Measurements from ENCODE around the gene NUTM2F.
"Not testable (repeated sequence)": the region's sequence is repeated elsewhere in the genome, so short reads cannot be mapped to it uniquely, and the experiment has no call there.

The NUTM2F gene

DNA sequence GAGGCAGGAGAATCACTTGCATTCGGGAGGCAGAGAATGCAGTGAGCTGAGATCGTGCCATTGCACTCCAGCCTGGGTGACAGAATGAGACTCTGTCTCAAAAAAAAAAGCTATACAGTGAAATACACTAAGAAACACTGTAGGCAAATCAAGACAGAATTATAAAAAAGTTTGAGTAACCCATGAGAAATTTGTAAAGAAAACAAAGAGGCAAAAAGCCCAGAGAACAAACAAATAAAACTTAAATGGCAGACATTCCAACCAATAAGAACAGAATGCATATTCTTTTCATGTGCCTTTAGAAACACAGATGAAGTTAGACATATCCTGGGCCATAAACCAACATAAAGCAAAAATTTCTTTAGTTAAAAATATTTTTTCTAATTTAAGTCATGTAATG lies 38.8 kb downstream of the NUTM2F start:
- TF ChIP-seq ZNF384 (IDR thresholded peaks at IDR 0.05), result no peak
- TF ChIP-seq FOXM1 (IDR thresholded peaks at IDR 0.05; ENCODE audit: borderline replicate concordance), result no peak
- TF ChIP-seq TARDBP (IDR thresholded peaks at IDR 0.05), result no peak
- TF ChIP-seq BHLHE40 (IDR thresholded peaks at IDR 0.05; ENCODE audit: borderline replicate concordance), result no peak
- no peak for TF ChIP-seq LEF1 (IDR thresholded peaks at IDR 0.05; ENCODE audit: borderline replicate concordance)
- no peak for TF ChIP-seq ARNT (IDR thresholded peaks at IDR 0.05)
- no peak for TF ChIP-seq ELF4 (IDR thresholded peaks at IDR 0.05)
- no peak for TF ChIP-seq FOXA1 (IDR thresholded peaks at IDR 0.05)
- no peak for TF ChIP-seq HDGF (IDR thresholded peaks at IDR 0.05; ENCODE audit: borderline replicate concordance)
- TF ChIP-seq SUZ12 (IDR thresholded peaks at IDR 0.05), result no peak
- no peak for TF ChIP-seq SP1 (IDR thresholded peaks at IDR 0.05)
- ChIA-PET CTCF (no interaction called here), POLR2A (no interaction called here)
- no peak for DNase-seq (ENCODE audit: extremely low spot score)

DNA sequence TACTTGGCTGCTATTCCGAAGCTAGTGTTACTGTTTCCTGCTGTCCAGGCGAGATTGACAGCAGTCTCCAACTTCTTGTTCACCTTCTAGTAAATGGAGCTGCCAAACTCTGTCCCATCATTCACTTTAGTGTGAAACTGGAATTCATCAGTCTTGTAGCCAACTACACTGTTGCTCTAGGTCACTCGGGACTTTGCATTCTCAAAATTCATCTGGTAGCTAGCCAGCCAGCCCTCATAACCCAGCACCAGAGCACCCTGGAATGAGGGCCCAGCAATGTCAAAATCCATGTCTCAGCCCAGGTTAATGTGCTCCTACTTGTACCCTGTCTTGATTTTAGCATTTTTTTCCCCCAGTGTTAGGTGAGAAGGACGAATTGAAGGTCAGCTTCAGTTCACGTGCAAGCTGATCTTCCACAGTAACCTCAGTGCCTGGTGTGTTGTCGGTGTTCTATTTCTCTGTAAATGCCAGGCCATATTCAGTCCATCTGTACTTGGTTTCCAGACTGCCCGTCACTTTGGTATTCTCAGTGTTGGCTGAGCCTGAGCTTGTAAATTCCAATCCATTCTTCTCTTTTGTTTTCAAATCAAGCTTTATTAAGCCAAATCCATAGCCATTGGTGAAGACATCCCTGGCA lies 40.4 kb downstream of the NUTM2F start:
- CTCF ChIA-PET, result no interaction called here
- POLR2A ChIA-PET, result no interaction called here
- DNase-seq (ENCODE audit: extremely low spot score), result no peak
- TF ChIP-seq ARNT (IDR thresholded peaks at IDR 0.05) (no peak), ZNF384 (IDR thresholded peaks at IDR 0.05) (no peak), FOXK2 (IDR thresholded peaks at IDR 0.05) (no peak), TARDBP (IDR thresholded peaks at IDR 0.05) (no peak), NFRKB (IDR thresholded peaks at IDR 0.05) (no peak), SP1 (IDR thresholded peaks at IDR 0.05) (no peak), FOXA1 (IDR thresholded peaks at IDR 0.05) (no peak), ELF4 (IDR thresholded peaks at IDR 0.05) (no peak), LEF1 (IDR thresholded peaks at IDR 0.05; ENCODE audit: borderline replicate concordance) (no peak), FOXM1 (IDR thresholded peaks at IDR 0.05; ENCODE audit: borderline replicate concordance) (no peak), L3MBTL2 (conservative IDR thresholded peaks at IDR 0.05) (no peak), BHLHE40 (IDR thresholded peaks at IDR 0.05; ENCODE audit: borderline replicate concordance) (no peak), HDGF (IDR thresholded peaks at IDR 0.05; ENCODE audit: borderline replicate concordance) (no peak), SUZ12 (IDR thresholded peaks at IDR 0.05) (no peak)
- TF ChIP-seq, protein P1, sequence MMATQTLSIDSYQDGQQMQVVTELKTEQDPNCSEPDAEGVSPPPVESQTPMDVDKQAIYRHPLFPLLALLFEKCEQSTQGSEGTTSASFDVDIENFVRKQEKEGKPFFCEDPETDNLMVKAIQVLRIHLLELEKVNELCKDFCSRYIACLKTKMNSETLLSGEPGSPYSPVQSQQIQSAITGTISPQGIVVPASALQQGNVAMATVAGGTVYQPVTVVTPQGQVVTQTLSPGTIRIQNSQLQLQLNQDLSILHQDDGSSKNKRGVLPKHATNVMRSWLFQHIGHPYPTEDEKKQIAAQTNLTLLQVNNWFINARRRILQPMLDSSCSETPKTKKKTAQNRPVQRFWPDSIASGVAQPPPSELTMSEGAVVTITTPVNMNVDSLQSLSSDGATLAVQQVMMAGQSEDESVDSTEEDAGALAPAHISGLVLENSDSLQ (IDR thresholded peaks at IDR 0.05), result no peak

DNA sequence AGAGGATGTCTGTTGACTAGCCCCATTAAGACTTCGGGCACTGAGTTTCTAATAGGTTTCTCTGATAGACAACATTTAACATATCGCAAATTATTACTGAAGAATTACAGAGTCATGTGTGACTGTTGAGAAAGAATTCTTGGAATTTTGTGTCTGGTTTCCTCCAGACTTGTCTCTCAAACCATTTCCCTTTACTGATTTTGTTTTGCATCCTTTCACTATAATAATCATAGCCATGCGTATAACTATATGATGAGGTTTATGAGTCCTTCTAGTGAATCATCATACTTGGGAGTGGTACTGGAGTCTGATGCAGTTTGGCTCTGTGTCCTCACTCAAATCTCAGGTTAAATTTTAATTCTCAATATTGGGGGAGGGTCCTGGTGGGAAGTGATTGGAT lies 42.3 kb downstream of the NUTM2F start:
- CTCF ChIA-PET, result no interaction called here

DNA sequence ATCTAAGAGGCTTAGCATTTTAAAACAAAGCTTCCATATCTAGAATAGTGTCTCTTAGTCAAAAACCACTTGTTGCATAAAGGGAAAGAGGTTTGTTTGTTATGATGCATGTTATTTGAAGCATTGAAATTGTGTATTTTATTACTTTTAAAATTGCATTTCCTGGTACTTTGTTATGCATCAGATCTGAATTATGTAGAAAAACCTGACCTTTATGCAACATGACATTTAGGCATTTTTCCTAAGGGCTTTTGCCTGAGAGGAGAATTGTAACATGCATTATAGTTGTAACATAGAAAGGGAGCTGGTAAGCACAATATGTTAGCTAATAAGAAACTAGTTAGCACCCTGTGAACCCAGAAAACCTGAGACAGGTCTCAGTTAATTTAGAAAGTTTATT lies 47.3 kb downstream of the NUTM2F start:
- TF ChIP-seq ARNT (IDR thresholded peaks at IDR 0.05), result no peak
- TF ChIP-seq FOXK2 (IDR thresholded peaks at IDR 0.05), result no peak
- TF ChIP-seq CTBP1 (IDR thresholded peaks at IDR 0.05; ENCODE audit: borderline replicate concordance), result no peak
- TF ChIP-seq HDGF (IDR thresholded peaks at IDR 0.05; ENCODE audit: borderline replicate concordance), result no peak
- TF ChIP-seq FOXM1 (IDR thresholded peaks at IDR 0.05; ENCODE audit: borderline replicate concordance), result no peak
- TF ChIP-seq FOXA1 (IDR thresholded peaks at IDR 0.05), result no peak
- TF ChIP-seq NFRKB (IDR thresholded peaks at IDR 0.05), result no peak
- TF ChIP-seq SUZ12 (IDR thresholded peaks at IDR 0.05), result no peak
- no peak for TF ChIP-seq ZNF384 (IDR thresholded peaks at IDR 0.05)
- TF ChIP-seq, protein P1 (IDR thresholded peaks at IDR 0.05), result no peak
- CTCF ChIA-PET, result no interaction called here
- POLR2A ChIA-PET, result interaction anchor here (1.5 kb wide), 1 partner anchor 22 kb away, joined by 3 read pairs; the partner anchor contains the start of gene ZNF169
- no peak for DNase-seq (ENCODE audit: extremely low spot score)

More for the DNA sequence above, 42.3 kb downstream of the NUTM2F start:
- no peak for DNase-seq (ENCODE audit: extremely low spot score)
- TF ChIP-seq L3MBTL2 (conservative IDR thresholded peaks at IDR 0.05) (no peak), SP1 (IDR thresholded peaks at IDR 0.05) (no peak), ELF4 (IDR thresholded peaks at IDR 0.05) (no peak)
- POLR2A ChIA-PET, result no interaction called here

DNA sequence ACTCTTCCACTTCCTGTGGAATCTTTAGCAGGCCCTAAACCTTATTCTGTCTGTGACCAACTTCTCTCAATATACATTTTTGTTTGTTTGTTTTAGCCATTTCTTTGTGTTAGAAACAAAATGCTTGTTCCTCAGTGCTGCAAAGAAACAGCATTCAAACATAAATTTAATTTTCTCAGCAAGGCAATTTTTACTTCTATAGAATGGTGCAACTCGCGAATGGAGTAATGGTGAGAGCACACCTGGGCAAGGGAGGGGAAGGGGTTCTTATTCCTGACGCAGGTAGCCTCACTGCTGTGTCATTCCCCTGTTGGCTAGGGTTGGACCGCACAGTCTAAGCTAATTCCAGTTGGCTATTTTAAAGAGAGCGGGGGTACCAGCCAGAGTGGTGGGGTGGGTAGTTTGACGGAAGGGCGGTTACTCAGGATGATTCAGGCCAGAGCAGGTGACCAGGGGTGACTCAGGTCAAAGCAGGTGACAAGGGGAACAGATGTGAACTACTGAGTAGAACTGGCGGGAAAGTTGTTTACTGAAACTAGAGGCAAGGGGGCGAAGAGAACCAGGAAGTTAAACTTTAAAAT lies 47.9 kb downstream of the NUTM2F start:
- DNase-seq (ENCODE audit: extremely low spot score), result no peak
- CTCF ChIA-PET, result no interaction called here
- TF ChIP-seq ELF4 (IDR thresholded peaks at IDR 0.05), result no peak

DNA sequence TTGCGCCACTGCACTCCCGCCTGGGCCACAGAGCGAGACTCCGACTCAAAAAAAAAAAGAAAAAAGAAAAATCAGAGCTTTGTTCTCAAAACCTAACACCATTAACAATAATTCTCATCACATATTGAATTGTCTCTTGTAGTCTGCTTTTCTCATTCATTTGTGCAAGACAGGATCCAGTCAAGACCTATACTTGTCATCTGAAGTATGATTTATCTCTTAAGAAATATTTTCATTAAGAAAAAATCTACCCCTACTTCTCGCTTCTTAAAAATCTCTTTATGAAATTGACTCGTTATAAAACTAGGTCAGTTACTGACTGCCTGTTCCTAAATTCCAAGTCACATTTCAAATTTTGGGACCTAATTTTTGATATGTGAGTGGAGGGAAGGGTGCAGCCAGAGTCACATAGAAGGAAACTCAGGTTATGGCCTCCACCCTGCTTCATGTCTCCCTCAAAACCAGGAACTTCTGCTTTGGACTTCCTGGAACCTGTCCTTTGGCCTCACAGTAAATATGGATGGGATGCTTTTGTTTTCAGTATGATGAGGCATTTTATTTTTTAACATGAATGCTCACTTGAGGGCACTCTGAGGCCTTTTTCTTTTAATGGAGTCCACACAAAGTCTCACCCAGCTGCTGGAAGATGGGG lies 50.4 kb downstream of the NUTM2F start:
- TF ChIP-seq TARDBP (IDR thresholded peaks at IDR 0.05), result no peak
- no peak for TF ChIP-seq ARNT (IDR thresholded peaks at IDR 0.05)
- no peak for TF ChIP-seq FOXM1 (IDR thresholded peaks at IDR 0.05; ENCODE audit: borderline replicate concordance)
- TF ChIP-seq CTBP1 (IDR thresholded peaks at IDR 0.05; ENCODE audit: borderline replicate concordance), result no peak
- no peak for TF ChIP-seq ZNF384 (IDR thresholded peaks at IDR 0.05)
- no peak for TF ChIP-seq FOXA1 (IDR thresholded peaks at IDR 0.05)
- DNase-seq (ENCODE audit: extremely low spot score), result no peak
- CTCF ChIA-PET, result no interaction called here
- POLR2A ChIA-PET, result no interaction called here

More for the DNA sequence above, 47.9 kb downstream of the NUTM2F start:
- POLR2A ChIA-PET, result interaction anchor here (1.5 kb wide), 1 partner anchor 21 kb away, joined by 3 read pairs; the partner anchor contains the start of gene ZNF169

DNA sequence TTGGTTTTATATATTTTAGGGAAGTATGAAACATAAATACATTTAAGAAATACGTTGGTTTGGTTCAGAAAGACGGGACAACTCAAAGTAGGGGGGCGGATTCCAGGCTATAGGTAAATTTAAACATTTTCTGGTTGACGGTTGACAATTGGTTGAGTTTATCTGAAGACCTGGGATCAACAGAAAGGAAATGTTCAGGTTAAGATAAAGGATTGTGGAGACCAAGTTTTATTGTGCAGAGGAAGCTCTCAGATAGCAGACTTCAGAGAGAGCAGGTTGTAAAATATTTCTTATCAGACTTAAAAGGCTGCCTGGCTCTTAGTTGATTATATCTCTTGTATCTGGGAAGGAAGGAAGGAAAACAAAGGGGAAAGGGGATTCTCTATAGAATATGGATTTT lies 51.4 kb downstream of the NUTM2F start:
- POLR2A ChIA-PET; DNase-seq (ENCODE audit: extremely low spot score); CTCF ChIA-PET: not testable (repeated sequence)

Data from HEK293T (cell line).